ENCODE data around the gene PSD2.

Gene PSD2

GRCh38 chr5:139828207-139828895, 32.7 kb downstream of the PSD2 start:
- no peak for TF ChIP-seq CTCF (conservative IDR thresholded peaks at IDR 0.05; ENCODE audit: low read depth, low read length)
- DNase-seq (ENCODE audit: low read depth): no peak
- no peak overlapping the region for H3K4me3 ChIP-seq (ENCODE audit: low read depth, low read length)

- TF ChIP-seq CTCF (conservative IDR thresholded peaks at IDR 0.05; ENCODE audit: low read depth, low read length): no peak
- DNase-seq (ENCODE audit: low read depth): no peak
Measured at GRCh38 chr5:139829471-139829870, 33.9 kb downstream of the PSD2 start.

GRCh38 chr5:139831624-139832023, 36.0 kb downstream of the PSD2 start:
- no peak for TF ChIP-seq CTCF (conservative IDR thresholded peaks at IDR 0.05; ENCODE audit: low read depth, low read length)
- DNase-seq (ENCODE audit: low read depth): no peak

More at GRCh38 chr5:139829471-139829870, 33.9 kb downstream of the PSD2 start:
- H3K4me3 ChIP-seq (ENCODE audit: low read depth, low read length): no peak overlapping the region

GRCh38 chr5:139833525-139833924, 37.9 kb downstream of the PSD2 start:
- no peak for TF ChIP-seq CTCF (conservative IDR thresholded peaks at IDR 0.05; ENCODE audit: low read depth, low read length)
- no peak for DNase-seq (ENCODE audit: low read depth)
- H3K4me3 ChIP-seq (ENCODE audit: low read depth, low read length): no peak overlapping the region

More at GRCh38 chr5:139831624-139832023, 36.0 kb downstream of the PSD2 start:
- H3K4me3 ChIP-seq (ENCODE audit: low read depth, low read length): no peak overlapping the region

GRCh38 chr5:139835656-139836055, 40.0 kb downstream of the PSD2 start:
- DNase-seq (ENCODE audit: low read depth): no peak

GRCh38 chr5:139836469-139837208, 41.0 kb downstream of the PSD2 start:
- no peak for TF ChIP-seq CTCF (conservative IDR thresholded peaks at IDR 0.05; ENCODE audit: low read depth, low read length)
- DNase-seq (ENCODE audit: low read depth): no peak
- H3K4me3 ChIP-seq (ENCODE audit: low read depth, low read length): no peak overlapping the region

More at GRCh38 chr5:139835656-139836055, 40.0 kb downstream of the PSD2 start:
- TF ChIP-seq CTCF (conservative IDR thresholded peaks at IDR 0.05; ENCODE audit: low read depth, low read length): no peak
- no peak overlapping the region for H3K4me3 ChIP-seq (ENCODE audit: low read depth, low read length)
